Renal cortical epithelial cell (primary cell): ENCODE results near the gene DAND5. TPM values are rescaled to one million over a fixed set of nuclear protein-coding genes. Genes with fewer than 3 reads are reported as not detected.

ENCODE experiments used
- DNase-seq: peaks from one replicate; pipeline ENCODE4 v3.0.0-alpha.2; 2011; ENCODE audit warnings: low read depth
- total RNA-seq: library from RNA; depleted of rRNA; stranded (reverse); fragments of >200 nt; gene quantifications from 2 replicates; pipeline ENCODE4 v1.2.3, GENCODE V29; 2014

DAND5 gene
- total RNA-seq, 1 donor from 2014 or later, result 0.05 TPM

GRCh38 chr19:12992729-12993128 lies 23.4 kb downstream of the DAND5 start:
- no peak for DNase-seq

GRCh38 chr19:12993562-12993961 lies 24.2 kb downstream of the DAND5 start:
- DNase-seq, result no peak

GRCh38 chr19:12994701-12995595 lies 25.6 kb downstream of the DAND5 start, which contains the start of gene NFIX:
Gene NFIX (plus strand): TSS chr19:12995475. CDS start chr19:12995838, 363 bp downstream.
- no peak for DNase-seq

- DNase-seq, result no peak
These were observed 26.4 kb downstream of the DAND5 start for GRCh38 chr19:12995596-12996405.

GRCh38 chr19:12996406-12997094 lies 27.2 kb downstream of the DAND5 start:
- no peak for DNase-seq

- no peak for DNase-seq
These were observed 28.0 kb downstream of the DAND5 start for GRCh38 chr19:12997179-12997966.

- no peak for DNase-seq
These were observed 28.9 kb downstream of the DAND5 start for GRCh38 chr19:12997967-12998940.

GRCh38 chr19:13001166-13001501 lies 31.8 kb downstream of the DAND5 start:
- no peak for DNase-seq

GRCh38 chr19:13001502-13002165 lies 32.3 kb downstream of the DAND5 start:
- no peak for DNase-seq

GRCh38 chr19:13002166-13002898 lies 33.0 kb downstream of the DAND5 start:
- no peak for DNase-seq

GRCh38 chr19:13003081-13003480 lies 33.7 kb downstream of the DAND5 start:
- no peak for DNase-seq

- DNase-seq, result no peak
These were observed 34.9 kb downstream of the DAND5 start for GRCh38 chr19:13004273-13004672.

- DNase-seq, result no peak
These were observed 35.9 kb downstream of the DAND5 start for GRCh38 chr19:13005253-13005652.

GRCh38 chr19:13005861-13006370 lies 36.5 kb downstream of the DAND5 start:
- DNase-seq, result no peak

GRCh38 chr19:13006431-13007281 lies 37.3 kb downstream of the DAND5 start:
- no peak for DNase-seq

GRCh38 chr19:13007292-13008045 lies 38.1 kb downstream of the DAND5 start:
- no peak for DNase-seq
